ENCODE data around the gene ZGLP1.
A peak's percentile ranks its signal among the peaks of the same experiment; 100 is the strongest.

Gene ZGLP1

GRCh38 chr19:10286803-10287737 lies 22.5 kb downstream of the ZGLP1 start, which contains the start of gene ICAM4:
Gene ICAM4, plus strand, starts transcription at chr19:10286955. Its CDS starts 58 bp downstream, at chr19:10287013.
- Histone ChIP-seq H3K27me3 (replicated peaks; ENCODE audit: insufficient read depth, low read length) (peaks cover 28% of the 10 kb centered on the region), H3K27ac (ENCODE audit: low read length) (no peak within 1 kb of the TSS), H3K4me2 (ENCODE audit: low read depth, low read length) (peak within 1 kb of the TSS; percentile 69), H3F3A (ENCODE audit: insufficient read depth, low read length) (peaks cover 11% of the 10 kb centered on the region; the same call in 1 of the 2 replicates), H3K4me3 (ENCODE audit: low read length) (peak within 1 kb of the TSS; percentile 30), H2AFZ (ENCODE audit: low read length) (peak within 1 kb of the TSS; percentile 44), H3K9me3 (replicated peaks; ENCODE audit: insufficient read depth, low read length) (no peaks in the 10 kb centered on the region), H3K36me3 (replicated peaks; ENCODE audit: insufficient read depth, low read length) (no peaks in the 10 kb centered on the region), H3K9ac (ENCODE audit: low read length) (no peak within 1 kb of the TSS), H4K20me1 (ENCODE audit: insufficient read depth, low read length) (no peaks in the 10 kb centered on the region), H3K4me1 (ENCODE audit: low read length) (peaks cover 32% of the 10 kb centered on the region), H3K79me2 (ENCODE audit: low read length) (no peaks in the 10 kb centered on the region), H3K9me2 (replicated peaks; ENCODE audit: insufficient read depth, low read length) (no peaks in the 10 kb centered on the region)
- TF ChIP-seq EZH2 (optimal IDR thresholded peaks at IDR 0.05; ENCODE audit: low read depth, low read length) (no peak), CTCF (IDR thresholded peaks at IDR 0.05; ENCODE audit: low read length) (no peak), EZH2phosphoT487 (IDR thresholded peaks at IDR 0.05; ENCODE audit: low read length) (no peak)
- DNase-seq, result no peak

GRCh38 chr19:10285393-10285792 lies 24.2 kb downstream of the ZGLP1 start:
- TF ChIP-seq CTCF (IDR thresholded peaks at IDR 0.05; ENCODE audit: low read length), result no peak
- TF ChIP-seq EZH2phosphoT487 (IDR thresholded peaks at IDR 0.05; ENCODE audit: low read length), result no peak
- no peak for TF ChIP-seq EZH2 (optimal IDR thresholded peaks at IDR 0.05; ENCODE audit: low read depth, low read length)
- peaks cover 18% of the 10 kb centered on the region for H3K4me1 ChIP-seq (ENCODE audit: low read length)
- no peaks in the 10 kb centered on the region for H4K20me1 ChIP-seq (ENCODE audit: insufficient read depth, low read length)
- H3K9ac ChIP-seq (ENCODE audit: low read length), result no peak overlapping the region
- no peaks in the 10 kb centered on the region for H3K36me3 ChIP-seq (replicated peaks; ENCODE audit: insufficient read depth, low read length)
- no peaks in the 10 kb centered on the region for H3K9me2 ChIP-seq (replicated peaks; ENCODE audit: insufficient read depth, low read length)
- H2AFZ ChIP-seq (ENCODE audit: low read length), result no peak overlapping the region
- no peak for DNase-seq
- H3K4me2 ChIP-seq (ENCODE audit: low read depth, low read length), result no peak overlapping the region
- H3K79me2 ChIP-seq (ENCODE audit: low read length), result no peaks in the 10 kb centered on the region
- H3K27me3 ChIP-seq (replicated peaks; ENCODE audit: insufficient read depth, low read length), result peaks cover 12% of the 10 kb centered on the region
- peaks cover 5% of the 10 kb centered on the region for H3F3A ChIP-seq (ENCODE audit: insufficient read depth, low read length)
- no peak overlapping the region for H3K27ac ChIP-seq (ENCODE audit: low read length)
- H3K4me3 ChIP-seq (ENCODE audit: low read length), result no peak overlapping the region
- H3K9me3 ChIP-seq (replicated peaks; ENCODE audit: insufficient read depth, low read length), result no peaks in the 10 kb centered on the region

- Histone ChIP-seq H3K9ac (ENCODE audit: low read length) (no peak overlapping the region), H3K79me2 (ENCODE audit: low read length) (no peaks in the 10 kb centered on the region), H3K27ac (ENCODE audit: low read length) (no peak overlapping the region), H3F3A (ENCODE audit: insufficient read depth, low read length) (peaks cover 5% of the 10 kb centered on the region), H3K9me2 (replicated peaks; ENCODE audit: insufficient read depth, low read length) (no peaks in the 10 kb centered on the region), H3K9me3 (replicated peaks; ENCODE audit: insufficient read depth, low read length) (no peaks in the 10 kb centered on the region), H3K27me3 (replicated peaks; ENCODE audit: insufficient read depth, low read length) (peaks cover 7% of the 10 kb centered on the region), H3K4me2 (ENCODE audit: low read depth, low read length) (no peak overlapping the region), H4K20me1 (ENCODE audit: insufficient read depth, low read length) (no peaks in the 10 kb centered on the region), H3K4me1 (ENCODE audit: low read length) (peaks cover 15% of the 10 kb centered on the region), H2AFZ (ENCODE audit: low read length) (no peak overlapping the region), H3K4me3 (ENCODE audit: low read length) (no peak overlapping the region), H3K36me3 (replicated peaks; ENCODE audit: insufficient read depth, low read length) (no peaks in the 10 kb centered on the region)
- DNase-seq, result no peak
- TF ChIP-seq EZH2 (optimal IDR thresholded peaks at IDR 0.05; ENCODE audit: low read depth, low read length) (no peak), EZH2phosphoT487 (IDR thresholded peaks at IDR 0.05; ENCODE audit: low read length) (no peak), CTCF (IDR thresholded peaks at IDR 0.05; ENCODE audit: low read length) (no peak)
Observed at GRCh38 chr19:10284960-10285278, 24.7 kb downstream of the ZGLP1 start.
